ENCODE results near the gene ADD1.

The ADD1 gene

DNA sequence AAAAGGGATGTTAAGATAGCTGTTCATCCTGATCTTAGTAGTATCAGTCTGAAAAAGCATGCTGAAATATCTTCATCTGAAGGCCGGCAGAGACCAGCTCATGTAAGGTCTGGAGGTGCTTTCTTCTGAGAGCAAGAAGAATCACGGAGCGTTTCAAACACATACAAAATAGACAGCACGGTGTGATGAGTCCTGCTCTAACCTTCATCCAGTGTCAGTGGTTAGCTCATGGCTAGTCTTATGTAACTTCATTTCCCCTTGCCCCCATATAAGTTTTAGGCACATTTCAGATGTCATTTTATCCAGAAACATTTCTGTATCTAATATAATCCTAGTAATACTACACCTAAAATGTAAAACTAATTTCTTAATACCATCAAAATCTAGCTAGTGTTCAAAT lies 27.8 kb downstream of the ADD1 start:
- DNase-seq (ENCODE audit: low read depth): no peak
- H3K4me3 ChIP-seq (ENCODE audit: low read depth, low read length): no peak overlapping the region

- no peak overlapping the region for H3K4me3 ChIP-seq (ENCODE audit: low read depth, low read length)
- DNase-seq (ENCODE audit: low read depth): no peak
Observed at GRCh38 chr4:2871911-2872310, 28.3 kb downstream of the ADD1 start.

DNA sequence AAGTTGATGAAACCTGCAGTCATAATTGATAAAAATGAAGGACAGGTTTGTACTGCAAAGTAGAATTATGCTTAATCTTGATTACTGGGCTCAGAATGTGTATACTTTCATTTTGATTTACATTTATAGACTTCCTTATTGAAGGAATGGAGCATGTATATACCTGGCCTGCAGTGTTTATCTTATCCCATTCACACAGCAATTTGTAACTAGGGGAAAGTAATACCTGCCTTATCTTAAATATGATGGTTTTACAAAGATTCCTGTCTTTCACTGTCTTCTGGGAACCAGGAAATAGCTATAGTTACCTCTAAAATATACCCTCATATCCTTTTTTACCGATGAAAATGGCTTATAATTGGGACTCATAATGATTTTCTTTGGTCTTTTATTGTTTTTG lies 29.7 kb downstream of the ADD1 start:
- H3K4me3 ChIP-seq (ENCODE audit: low read depth, low read length): no peak overlapping the region
- DNase-seq (ENCODE audit: low read depth): no peak

DNA sequence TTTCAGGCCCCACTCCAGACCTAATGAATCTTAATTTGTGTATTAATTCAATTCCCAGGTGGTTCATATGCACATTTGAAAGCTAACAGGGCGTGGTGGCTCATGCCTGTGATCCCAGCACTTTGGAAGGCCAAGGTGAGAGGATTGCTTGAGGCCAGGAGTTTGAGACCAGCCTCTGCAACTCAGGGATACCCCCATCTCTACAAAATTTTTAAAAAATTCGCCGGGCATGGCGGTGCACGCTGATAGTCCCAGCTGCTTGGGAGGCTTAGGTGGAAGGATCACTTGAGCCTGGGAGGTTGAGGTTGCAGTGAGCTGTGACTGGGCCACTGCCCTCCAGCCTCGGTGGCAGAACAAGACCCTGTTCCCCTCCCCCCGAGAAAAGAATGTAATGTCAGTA lies 31.2 kb downstream of the ADD1 start:
- H3K4me3 ChIP-seq (ENCODE audit: low read depth, low read length): no peak overlapping the region
- DNase-seq (ENCODE audit: low read depth): no peak

DNA sequence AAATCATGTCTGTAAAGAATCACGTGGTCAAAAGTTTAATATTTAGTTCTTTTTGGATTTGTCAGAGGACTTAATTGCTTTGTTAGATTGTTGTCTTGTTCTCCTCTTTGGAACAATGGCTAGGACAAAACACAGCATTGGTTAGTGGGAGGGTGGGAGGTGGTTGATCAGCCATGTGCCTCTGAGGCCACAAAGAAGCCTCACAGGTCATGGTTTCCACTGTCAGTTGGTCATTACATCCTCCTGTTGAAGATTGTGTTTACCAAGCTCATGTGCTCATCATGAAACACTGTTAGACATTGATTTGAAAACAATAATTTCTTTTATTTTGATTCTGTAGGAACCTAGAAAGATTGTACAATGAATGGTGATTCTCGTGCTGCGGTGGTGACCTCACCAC lies 31.9 kb downstream of the ADD1 start:
- no peak for DNase-seq (ENCODE audit: low read depth)
- H3K4me3 ChIP-seq (ENCODE audit: low read depth, low read length): no peak overlapping the region

DNA sequence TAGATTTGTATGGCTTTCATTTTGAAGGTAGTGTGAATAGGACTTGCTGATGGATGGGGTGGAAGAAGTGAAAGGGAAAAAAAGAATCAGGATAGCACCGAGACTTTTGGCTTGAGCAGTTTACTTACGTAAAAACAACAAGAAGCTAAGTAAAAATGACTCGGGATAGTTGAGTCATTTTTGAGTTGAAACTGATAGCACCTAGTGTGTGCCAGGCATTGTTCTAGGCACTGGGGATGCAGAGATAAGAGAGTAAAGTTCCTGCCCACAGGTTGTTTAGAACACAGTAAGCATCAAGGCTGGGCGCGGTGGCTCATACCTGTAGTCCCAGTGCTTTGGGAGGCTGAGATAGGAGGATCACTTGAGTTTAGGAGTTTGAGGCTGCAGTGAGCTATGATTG lies 34.7 kb downstream of the ADD1 start:
- no peak for DNase-seq (ENCODE audit: low read depth)
- no peak overlapping the region for H3K4me3 ChIP-seq (ENCODE audit: low read depth, low read length)

GRCh38 chr4:2879026-2879425 lies 35.4 kb downstream of the ADD1 start:
- DNase-seq (ENCODE audit: low read depth): no peak
- no peak overlapping the region for H3K4me3 ChIP-seq (ENCODE audit: low read depth, low read length)

- no peak overlapping the region for H3K4me3 ChIP-seq (ENCODE audit: low read depth, low read length)
- no peak for DNase-seq (ENCODE audit: low read depth)
Observed at GRCh38 chr4:2881431-2881830, 37.8 kb downstream of the ADD1 start.

DNA sequence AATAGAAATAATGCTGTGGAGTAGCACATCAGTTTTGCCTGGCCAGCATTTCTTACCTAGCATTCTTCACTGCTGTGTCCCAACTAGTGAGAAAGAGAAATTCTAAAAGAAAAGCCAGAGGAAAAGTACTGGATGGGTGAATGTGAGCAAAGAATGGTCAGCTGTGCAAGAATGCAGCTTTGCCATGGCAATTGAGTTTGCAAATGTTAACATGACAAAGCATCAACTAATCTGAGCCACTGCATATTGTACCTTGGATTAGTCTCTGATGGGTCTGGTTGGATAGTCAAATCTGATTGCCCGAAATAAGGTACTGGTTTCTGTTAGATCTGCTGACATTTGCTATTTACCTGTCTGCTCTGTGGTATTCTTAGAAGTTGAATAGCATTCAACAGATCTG lies 38.7 kb downstream of the ADD1 start:
- no peak for DNase-seq (ENCODE audit: low read depth)
- no peak overlapping the region for H3K4me3 ChIP-seq (ENCODE audit: low read depth, low read length)

- DNase-seq (ENCODE audit: low read depth): no peak
- H3K4me3 ChIP-seq (ENCODE audit: low read depth, low read length): no peak overlapping the region
Observed at GRCh38 chr4:2886161-2886560, 42.5 kb downstream of the ADD1 start.

DNA sequence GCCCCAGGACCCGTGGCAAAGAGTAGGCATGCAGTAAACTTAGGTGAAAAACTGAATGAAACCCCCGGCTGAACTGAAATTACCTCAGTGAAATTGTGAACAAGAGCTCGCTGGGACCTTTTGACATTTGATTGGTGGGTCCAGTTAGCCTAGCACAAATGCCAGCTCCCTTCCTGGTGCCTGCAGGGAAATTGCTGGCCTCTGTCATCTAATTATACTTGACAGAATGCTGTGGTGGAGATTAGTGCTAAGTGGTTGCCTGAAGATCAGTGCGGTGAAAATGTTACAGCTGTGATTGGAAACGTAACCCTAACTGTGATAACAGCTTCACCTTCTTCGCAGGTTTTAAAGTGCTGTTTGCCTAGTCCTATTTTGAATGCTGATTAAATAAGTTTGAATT lies 43.0 kb downstream of the ADD1 start:
- H3K4me3 ChIP-seq (ENCODE audit: low read depth, low read length): no peak overlapping the region
- DNase-seq (ENCODE audit: low read depth): no peak

- DNase-seq (ENCODE audit: low read depth): no peak
- no peak overlapping the region for H3K4me3 ChIP-seq (ENCODE audit: low read depth, low read length)
Observed at GRCh38 chr4:2887343-2887742, 43.7 kb downstream of the ADD1 start.

- DNase-seq (ENCODE audit: low read depth): no peak
- H3K4me3 ChIP-seq (ENCODE audit: low read depth, low read length): no peak overlapping the region
Observed at GRCh38 chr4:2888886-2889285, 45.2 kb downstream of the ADD1 start.

- no peak overlapping the region for H3K4me3 ChIP-seq (ENCODE audit: low read depth, low read length)
- peak; percentile 16 for DNase-seq (ENCODE audit: low read depth)
Observed at GRCh38 chr4:2891294-2891693, 47.6 kb downstream of the ADD1 start.

DNA sequence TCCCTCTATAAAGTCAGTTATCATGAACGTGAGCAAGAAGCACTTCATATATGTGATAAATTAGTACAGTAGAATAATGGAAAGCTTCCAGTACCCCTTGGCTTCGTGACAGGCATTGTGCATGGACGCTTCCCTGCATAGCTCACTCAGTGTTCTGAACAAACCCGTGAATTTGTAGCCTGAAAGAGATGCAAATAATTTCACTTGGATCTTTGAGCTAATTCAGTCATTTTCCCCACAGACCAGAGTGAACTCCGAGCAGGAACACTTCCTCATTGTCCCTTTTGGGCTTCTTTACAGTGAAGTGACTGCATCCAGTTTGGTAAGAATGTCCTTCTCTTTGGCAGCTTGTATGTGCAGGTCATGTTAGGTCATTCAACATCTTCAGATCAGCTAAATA lies 50.1 kb downstream of the ADD1 start:
- no peak for DNase-seq (ENCODE audit: low read depth)
- no peak overlapping the region for H3K4me3 ChIP-seq (ENCODE audit: low read depth, low read length)

- no peak overlapping the region for H3K4me3 ChIP-seq (ENCODE audit: low read depth, low read length)
- DNase-seq (ENCODE audit: low read depth): no peak
Observed at GRCh38 chr4:2898001-2898400, 54.4 kb downstream of the ADD1 start.

DNA sequence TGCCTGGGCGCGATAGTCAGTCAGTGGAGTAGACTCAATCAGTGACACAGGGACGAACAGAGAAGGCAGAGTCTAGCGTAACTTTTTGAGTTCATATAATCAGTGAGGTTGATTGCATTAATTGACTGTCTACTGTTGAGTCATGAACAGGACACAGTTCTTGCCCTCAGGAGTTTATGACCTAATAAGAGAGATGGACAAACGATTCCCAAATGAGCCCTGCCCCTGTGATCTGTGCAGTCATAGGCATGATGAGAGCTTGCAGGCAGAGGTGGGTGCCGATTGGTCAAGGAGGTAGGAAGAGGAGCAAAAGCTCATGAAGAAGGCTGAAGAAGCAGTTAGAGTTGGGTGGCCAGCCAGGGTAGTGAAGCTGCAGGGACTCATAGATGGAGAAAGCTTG lies 57.1 kb downstream of the ADD1 start:
- no peak for DNase-seq (ENCODE audit: low read depth)
- no peak overlapping the region for H3K4me3 ChIP-seq (ENCODE audit: low read depth, low read length)

DNA sequence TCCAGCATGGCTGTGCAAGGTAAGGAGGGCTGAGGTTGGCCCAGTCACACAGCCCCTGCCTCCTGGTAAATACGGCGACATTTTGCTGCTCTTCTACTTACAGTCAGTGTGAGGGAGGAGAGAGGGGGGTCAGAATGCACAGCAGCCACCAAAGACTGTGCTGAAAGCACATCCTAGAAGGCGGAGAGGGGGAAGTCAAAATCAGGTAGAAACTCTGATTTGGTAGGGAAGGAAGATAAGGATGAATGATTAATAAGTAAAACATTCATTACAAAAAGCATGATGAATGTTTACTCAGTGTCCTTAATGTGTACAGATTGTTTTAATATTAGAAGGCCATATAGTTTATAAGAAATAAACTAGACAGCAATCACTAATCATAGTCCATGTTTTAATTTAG lies 57.5 kb downstream of the ADD1 start:
- no peak overlapping the region for H3K4me3 ChIP-seq (ENCODE audit: low read depth, low read length)
- DNase-seq (ENCODE audit: low read depth): no peak

DNA sequence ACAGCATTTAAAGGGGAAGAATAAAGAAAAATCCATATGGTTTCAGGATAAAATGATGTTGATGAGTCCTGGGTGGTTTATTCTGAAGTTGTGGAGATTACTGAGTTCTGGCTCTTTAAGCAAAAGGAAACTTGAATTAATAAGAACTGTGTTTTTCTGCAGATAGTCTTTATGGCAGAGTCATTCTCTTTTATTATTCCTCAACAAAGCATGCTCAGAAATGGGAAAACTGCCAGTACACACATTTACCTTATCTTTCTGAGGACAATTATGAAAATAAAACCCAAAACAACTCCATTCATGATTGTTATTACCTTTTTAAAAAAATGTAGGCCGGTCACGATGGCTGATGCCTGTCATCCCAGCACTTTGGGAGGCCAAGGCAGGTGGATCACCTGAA lies 58.5 kb downstream of the ADD1 start:
- no peak overlapping the region for H3K4me3 ChIP-seq (ENCODE audit: low read depth, low read length)
- no peak for DNase-seq (ENCODE audit: low read depth)

DNA sequence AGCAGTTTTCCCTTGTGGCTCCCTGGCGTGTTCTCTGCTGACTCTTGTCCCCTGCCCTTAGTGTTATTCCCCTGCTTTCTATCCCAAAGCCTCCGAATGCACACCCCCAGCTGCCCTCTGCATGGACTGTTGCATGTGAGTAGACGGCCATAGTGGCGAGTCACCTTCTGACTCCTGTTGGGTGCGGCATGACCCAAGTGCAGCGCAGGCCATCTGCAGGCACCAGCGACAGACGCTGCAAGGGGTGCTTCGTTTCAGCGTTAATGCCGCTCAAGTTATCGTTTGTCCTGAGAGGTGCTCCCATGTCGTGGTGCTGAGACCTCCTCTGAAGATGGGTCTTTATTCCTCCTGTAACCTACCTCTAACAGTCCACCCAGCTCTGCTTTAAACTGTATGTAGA lies 61.9 kb downstream of the ADD1 start:
- H3K4me3 ChIP-seq (ENCODE audit: low read depth, low read length): no peak overlapping the region
- no peak for DNase-seq (ENCODE audit: low read depth)

DNA sequence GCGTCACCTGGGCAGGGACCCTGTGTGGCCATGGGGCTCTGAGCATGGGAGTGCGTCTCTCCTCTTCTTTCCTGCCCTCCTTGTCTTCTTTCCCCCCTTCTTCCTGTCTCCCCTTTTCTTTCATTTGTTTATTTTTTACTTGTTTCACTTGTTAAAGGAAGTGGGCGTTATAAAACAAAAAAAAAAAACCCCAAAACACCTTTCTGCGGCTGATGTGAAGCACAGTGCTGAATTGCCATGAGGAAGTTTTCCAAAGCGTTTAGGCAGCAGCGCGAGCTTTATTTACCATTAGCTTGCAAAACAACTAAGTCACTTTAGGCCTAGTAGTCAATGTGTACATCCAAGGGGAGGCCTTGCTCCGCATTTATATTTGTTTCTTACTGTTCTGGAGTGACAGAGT lies 62.6 kb downstream of the ADD1 start:
- no peak for DNase-seq (ENCODE audit: low read depth)
- H3K4me3 ChIP-seq (ENCODE audit: low read depth, low read length): no peak overlapping the region

GRCh38 chr4:2907226-2907625 lies 63.6 kb downstream of the ADD1 start:
- DNase-seq (ENCODE audit: low read depth): no peak
- H3K4me3 ChIP-seq (ENCODE audit: low read depth, low read length): no peak overlapping the region
